ENCODE measurements around the gene IL1RL1.

The IL1RL1 gene

GRCh38 chr2:102340778-102341177 lies 29.4 kb downstream of the IL1RL1 start:
- Histone ChIP-seq H3K9me3 (ENCODE audit: low read length) (no peaks in the 10 kb centered on the region), H3K79me2 (ENCODE audit: insufficient read depth, low read length) (no peaks in the 10 kb centered on the region)

GRCh38 chr2:102342888-102343287 lies 31.5 kb downstream of the IL1RL1 start:
- Histone ChIP-seq H3F3A (ENCODE audit: insufficient read depth, low read length) (no peaks in the 10 kb centered on the region), H3K9me2 (ENCODE audit: low read depth, low read length) (no peaks in the 10 kb centered on the region), H3K4me1 (ENCODE audit: insufficient read depth, low read length, severe bottlenecking) (no peaks in the 10 kb centered on the region), H3K36me3 (ENCODE audit: insufficient read depth, low read length) (no peaks in the 10 kb centered on the region), H3K27ac (ENCODE audit: low read depth, low read length, poor library complexity, severe bottlenecking) (no peak overlapping the region), H4K20me1 (ENCODE audit: insufficient read depth, low read length) (no peaks in the 10 kb centered on the region), H3K9ac (ENCODE audit: low read length) (no peak overlapping the region), H3K4me3 (ENCODE audit: low read depth, low read length, poor library complexity, severe bottlenecking) (no peak overlapping the region), H3K79me2 (ENCODE audit: insufficient read depth, low read length) (no peaks in the 10 kb centered on the region), H3K27me3 (ENCODE audit: insufficient read depth, low read length) (no peaks in the 10 kb centered on the region), H3K9me3 (ENCODE audit: low read length) (no peaks in the 10 kb centered on the region), H2AFZ (ENCODE audit: low read length) (no peak overlapping the region), H3K4me2 (ENCODE audit: low read length) (no peak overlapping the region)
- TF ChIP-seq EZH2 (IDR thresholded peaks at IDR 0.05; ENCODE audit: borderline replicate concordance, low read length), result no peak
- TF ChIP-seq CTCF (IDR thresholded peaks at IDR 0.05; ENCODE audit: low read length), result no peak

More at GRCh38 chr2:102340778-102341177, 29.4 kb downstream of the IL1RL1 start:
- no peak overlapping the region for H3K27ac ChIP-seq (ENCODE audit: low read depth, low read length, poor library complexity, severe bottlenecking)
- no peaks in the 10 kb centered on the region for H3F3A ChIP-seq (ENCODE audit: insufficient read depth, low read length)
- H3K36me3 ChIP-seq (ENCODE audit: insufficient read depth, low read length), result no peaks in the 10 kb centered on the region
- H3K9ac ChIP-seq (ENCODE audit: low read length), result no peak overlapping the region
- no peaks in the 10 kb centered on the region for H4K20me1 ChIP-seq (ENCODE audit: insufficient read depth, low read length)
- H2AFZ ChIP-seq (ENCODE audit: low read length), result no peak overlapping the region
- no peaks in the 10 kb centered on the region for H3K9me2 ChIP-seq (ENCODE audit: low read depth, low read length)
- TF ChIP-seq EZH2 (IDR thresholded peaks at IDR 0.05; ENCODE audit: borderline replicate concordance, low read length), result no peak
- TF ChIP-seq CTCF (IDR thresholded peaks at IDR 0.05; ENCODE audit: low read length), result no peak
- no peak overlapping the region for H3K4me3 ChIP-seq (ENCODE audit: low read depth, low read length, poor library complexity, severe bottlenecking)
- no peak overlapping the region for H3K4me2 ChIP-seq (ENCODE audit: low read length)
- H3K27me3 ChIP-seq (ENCODE audit: insufficient read depth, low read length), result no peaks in the 10 kb centered on the region
- no peaks in the 10 kb centered on the region for H3K4me1 ChIP-seq (ENCODE audit: insufficient read depth, low read length, severe bottlenecking)

- H3K4me2 ChIP-seq (ENCODE audit: low read length), result no peak overlapping the region
- no peaks in the 10 kb centered on the region for H3K36me3 ChIP-seq (ENCODE audit: insufficient read depth, low read length)
- no peak overlapping the region for H2AFZ ChIP-seq (ENCODE audit: low read length)
- H3K79me2 ChIP-seq (ENCODE audit: insufficient read depth, low read length), result no peaks in the 10 kb centered on the region
- no peak overlapping the region for H3K27ac ChIP-seq (ENCODE audit: low read depth, low read length, poor library complexity, severe bottlenecking)
- H3K27me3 ChIP-seq (ENCODE audit: insufficient read depth, low read length), result no peaks in the 10 kb centered on the region
- no peaks in the 10 kb centered on the region for H3K9me3 ChIP-seq (ENCODE audit: low read length)
- no peaks in the 10 kb centered on the region for H3F3A ChIP-seq (ENCODE audit: insufficient read depth, low read length)
- TF ChIP-seq CTCF (IDR thresholded peaks at IDR 0.05; ENCODE audit: low read length) (no peak), EZH2 (IDR thresholded peaks at IDR 0.05; ENCODE audit: borderline replicate concordance, low read length) (no peak)
- H4K20me1 ChIP-seq (ENCODE audit: insufficient read depth, low read length), result no peaks in the 10 kb centered on the region
- no peaks in the 10 kb centered on the region for H3K9me2 ChIP-seq (ENCODE audit: low read depth, low read length)
- H3K4me3 ChIP-seq (ENCODE audit: low read depth, low read length, poor library complexity, severe bottlenecking), result no peak overlapping the region
- no peaks in the 10 kb centered on the region for H3K4me1 ChIP-seq (ENCODE audit: insufficient read depth, low read length, severe bottlenecking)
- H3K9ac ChIP-seq (ENCODE audit: low read length), result no peak overlapping the region
Measured at GRCh38 chr2:102344397-102344796, 33.0 kb downstream of the IL1RL1 start.

Measured in OCI-LY1 (cell line).